T-helper 1 cell (primary cell): Measurements from ENCODE around the gene TIPARP.

Experiments used
- DNase-seq, 5 donors: peaks; one replicate each; pipeline ENCODE4 v3.0.0-alpha.2; 2012 to 2020
- total RNA-seq, 4 donors: gene quantifications; one replicate each; lab custom pipeline; 2026; lab: John Stamatoyannopoulos, UW

Gene TIPARP, protein sequence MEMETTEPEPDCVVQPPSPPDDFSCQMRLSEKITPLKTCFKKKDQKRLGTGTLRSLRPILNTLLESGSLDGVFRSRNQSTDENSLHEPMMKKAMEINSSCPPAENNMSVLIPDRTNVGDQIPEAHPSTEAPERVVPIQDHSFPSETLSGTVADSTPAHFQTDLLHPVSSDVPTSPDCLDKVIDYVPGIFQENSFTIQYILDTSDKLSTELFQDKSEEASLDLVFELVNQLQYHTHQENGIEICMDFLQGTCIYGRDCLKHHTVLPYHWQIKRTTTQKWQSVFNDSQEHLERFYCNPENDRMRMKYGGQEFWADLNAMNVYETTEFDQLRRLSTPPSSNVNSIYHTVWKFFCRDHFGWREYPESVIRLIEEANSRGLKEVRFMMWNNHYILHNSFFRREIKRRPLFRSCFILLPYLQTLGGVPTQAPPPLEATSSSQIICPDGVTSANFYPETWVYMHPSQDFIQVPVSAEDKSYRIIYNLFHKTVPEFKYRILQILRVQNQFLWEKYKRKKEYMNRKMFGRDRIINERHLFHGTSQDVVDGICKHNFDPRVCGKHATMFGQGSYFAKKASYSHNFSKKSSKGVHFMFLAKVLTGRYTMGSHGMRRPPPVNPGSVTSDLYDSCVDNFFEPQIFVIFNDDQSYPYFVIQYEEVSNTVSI
- 206 to 640 (median 323) reads per million in 4 donors for total RNA-seq

DNA sequence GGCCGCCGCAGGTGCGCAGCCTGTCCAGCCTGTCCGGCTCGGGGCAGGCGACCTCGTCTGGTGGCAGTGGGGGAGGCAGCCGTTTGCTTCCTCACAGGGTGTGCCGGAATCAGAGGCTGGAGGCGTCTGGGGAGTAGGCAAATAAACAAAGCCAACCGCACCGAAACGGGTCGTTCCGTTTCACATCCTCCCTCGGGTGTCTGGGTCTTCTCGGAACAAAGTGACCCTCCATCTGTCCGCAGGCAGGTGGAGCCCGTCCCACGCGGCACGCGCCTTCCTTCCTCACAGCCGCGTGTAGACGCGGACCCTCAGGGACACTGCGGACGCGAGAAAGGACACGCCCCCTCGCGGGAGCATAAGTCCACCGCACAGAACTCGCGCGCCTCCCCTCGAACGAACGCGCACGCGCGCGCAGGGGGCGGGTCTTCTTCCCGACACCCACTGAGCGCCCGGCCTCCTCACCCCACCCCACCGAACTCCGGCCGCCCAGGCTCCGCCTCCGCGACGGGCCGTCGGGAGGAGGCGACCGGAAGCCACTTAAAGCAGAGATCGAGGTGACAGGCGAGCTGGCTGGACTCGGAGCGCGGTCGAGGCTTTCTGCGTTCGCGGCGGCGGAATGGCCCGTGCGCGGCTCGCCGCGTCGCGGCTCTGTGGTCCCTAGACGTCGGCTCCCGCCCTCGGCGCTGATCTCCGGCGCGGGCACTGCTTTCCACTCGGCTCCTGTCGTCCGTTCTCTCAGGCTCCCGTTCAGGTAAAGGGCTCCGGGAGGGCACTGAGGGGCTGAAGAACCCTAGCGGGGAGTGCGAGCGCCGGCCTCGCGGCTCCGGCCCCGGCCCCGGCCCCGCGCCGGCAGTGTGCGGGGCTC is at the start of gene TIPARP:
Gene TIPARP (plus strand): TSS at position 545 of the 865 bp plus-strand sequence. CDS start 3,108 bp downstream, outside the sequence.
- DNase-seq, result peak; percentile 98 to 99 (median 98)

DNA sequence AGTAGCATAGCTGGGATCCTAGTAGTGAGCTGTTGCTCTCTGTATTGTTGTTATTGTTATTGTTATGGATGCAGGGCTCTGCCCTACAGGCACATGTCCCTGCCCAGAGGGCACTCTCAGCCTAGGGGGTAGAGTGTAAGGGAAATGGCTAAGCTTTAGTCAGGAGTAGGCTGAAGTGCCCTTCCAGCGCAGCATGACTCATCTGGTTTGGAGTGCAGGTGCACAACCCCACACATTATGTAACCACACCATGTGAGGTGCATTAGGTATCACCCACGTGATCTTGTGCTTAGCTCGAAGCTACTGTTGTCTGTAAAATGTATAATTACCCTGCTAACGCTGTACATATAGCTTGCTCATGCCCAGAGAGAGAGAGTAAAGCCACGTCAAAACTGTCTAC is 48.3 kb upstream of the TIPARP start:
- DNase-seq, result no peak

DNA sequence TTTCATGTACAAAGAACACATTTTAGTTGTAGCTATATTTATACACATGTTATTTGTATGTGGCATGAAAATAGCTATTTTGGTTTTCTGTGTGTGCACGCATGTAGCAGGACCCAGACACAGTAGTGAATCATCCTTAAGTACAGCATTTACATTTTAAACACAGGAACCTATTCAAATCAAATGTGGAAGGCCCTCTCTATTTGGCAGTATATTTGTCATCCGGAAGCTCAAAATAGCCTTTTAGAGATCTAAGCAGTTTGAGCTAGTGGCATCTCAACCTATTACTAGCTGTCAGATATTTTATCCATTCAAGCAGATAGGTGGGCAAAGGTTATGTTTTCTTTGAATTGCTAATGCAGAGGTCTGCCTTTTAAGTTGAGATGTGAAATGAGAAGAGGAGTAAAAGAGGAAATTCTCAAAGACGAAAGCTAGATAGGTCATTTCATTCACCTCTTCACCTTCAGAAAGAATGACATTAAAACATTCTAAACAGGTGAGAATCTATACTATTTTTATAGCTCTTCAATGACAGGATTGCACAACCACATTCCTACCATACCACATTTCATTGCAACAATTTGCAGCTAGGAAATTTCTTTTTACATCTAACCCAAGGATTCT is 46.3 kb upstream of the TIPARP start:
- no peak for DNase-seq

DNA sequence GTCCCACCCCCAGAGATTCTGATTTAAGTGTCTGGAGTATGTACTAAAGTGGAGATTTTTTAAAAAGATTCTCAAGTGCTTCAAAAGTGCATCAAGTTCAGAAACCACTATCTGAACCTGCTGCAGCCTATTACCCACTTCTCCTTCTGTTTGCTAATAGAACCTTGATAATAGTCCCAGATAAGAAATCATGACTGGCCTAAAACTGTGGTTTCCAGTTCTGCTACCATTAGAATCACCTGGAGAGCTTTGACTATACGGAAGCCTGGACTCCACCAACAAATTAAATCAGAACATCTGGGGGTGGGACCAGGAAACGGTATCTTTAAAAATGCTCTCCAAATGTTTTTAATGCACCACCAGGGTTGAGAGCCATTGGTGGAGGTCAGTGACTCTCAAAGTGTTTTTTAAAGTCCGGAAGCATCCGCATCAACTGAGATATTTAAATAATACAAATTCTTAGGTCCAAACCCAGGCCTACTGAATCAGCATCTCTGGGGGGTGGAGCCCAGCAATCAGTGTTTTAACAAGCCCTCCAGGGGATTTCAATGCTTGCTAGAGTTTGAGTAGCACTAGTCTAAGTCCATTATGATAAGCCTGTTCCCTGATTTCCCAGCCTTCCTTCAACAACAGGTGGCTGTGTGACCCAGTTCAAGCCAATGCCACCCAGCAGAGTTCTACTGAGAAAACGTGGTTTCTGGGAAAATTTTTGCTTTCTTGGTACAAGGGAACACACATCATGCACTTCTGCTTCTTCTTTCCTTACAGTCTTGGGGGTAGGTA is 45.4 kb upstream of the TIPARP start:
- DNase-seq, result no peak

DNA sequence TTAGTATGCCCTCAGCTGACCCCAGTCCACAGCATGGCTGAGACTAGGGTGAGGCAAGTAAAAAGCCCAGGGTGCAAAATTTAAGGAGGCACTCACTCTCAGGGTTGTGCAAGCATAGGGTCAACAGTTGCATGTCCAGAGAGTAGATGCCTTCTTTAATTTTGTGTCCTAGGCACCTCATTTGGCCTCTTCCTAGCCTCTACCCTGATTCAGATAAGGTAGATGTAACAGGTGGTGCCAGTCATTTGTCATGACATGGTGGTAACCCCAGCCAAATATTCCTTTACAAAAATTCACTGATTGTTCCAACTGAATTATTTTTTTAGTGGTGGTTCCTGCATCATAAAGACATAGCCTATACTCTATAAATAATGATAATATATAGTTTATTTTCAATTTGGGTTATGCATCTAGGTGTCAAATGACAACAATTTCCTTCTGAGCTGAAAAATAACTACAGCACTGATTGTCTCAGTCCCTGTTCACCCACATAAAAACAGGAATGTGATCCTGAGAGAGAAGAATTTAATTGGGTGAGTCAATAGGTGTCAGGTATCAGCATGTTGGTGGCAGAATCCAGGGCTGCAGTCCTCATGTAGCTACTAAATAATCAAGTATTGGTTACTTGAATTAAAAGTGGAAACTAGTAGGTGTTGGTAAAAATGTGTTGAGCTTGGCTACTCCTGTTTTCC is 44.2 kb upstream of the TIPARP start:
- no peak for DNase-seq

DNA sequence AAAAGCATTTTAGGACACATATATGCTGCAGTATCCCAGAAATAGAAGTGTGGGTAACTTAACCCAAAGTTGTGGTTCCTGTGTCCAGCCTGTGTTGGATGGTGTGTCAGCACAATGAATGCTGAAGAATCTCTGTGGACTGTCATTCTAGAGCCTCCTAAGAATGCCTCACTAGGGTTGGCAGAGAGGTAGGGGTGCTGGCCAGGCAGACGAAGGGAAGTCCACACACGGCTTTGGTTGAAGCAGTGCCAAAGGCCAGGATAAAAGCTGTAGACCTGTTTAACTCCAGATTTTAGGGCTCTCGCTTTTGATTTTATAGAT is 43.7 kb upstream of the TIPARP start:
- DNase-seq, result no peak

DNA sequence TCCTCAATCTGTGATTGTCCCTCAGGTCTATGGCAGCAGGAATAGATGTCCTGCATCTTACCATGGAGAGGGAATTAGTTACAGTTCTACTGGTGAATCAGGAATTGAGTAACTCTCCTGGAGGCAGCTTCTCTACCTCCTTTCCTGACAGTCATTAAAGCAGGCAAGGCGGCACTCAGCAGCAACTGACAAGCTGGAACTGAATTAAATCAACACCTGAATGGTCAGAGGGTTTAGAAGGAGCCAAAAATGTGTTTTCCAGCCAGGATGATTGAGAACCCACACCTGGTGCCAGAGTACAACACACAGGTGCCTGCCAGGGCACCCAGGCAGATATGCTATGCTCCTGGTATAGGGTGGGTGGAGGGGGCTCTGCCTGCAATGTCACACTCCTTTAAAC is 43.1 kb upstream of the TIPARP start:
- no peak for DNase-seq

DNA sequence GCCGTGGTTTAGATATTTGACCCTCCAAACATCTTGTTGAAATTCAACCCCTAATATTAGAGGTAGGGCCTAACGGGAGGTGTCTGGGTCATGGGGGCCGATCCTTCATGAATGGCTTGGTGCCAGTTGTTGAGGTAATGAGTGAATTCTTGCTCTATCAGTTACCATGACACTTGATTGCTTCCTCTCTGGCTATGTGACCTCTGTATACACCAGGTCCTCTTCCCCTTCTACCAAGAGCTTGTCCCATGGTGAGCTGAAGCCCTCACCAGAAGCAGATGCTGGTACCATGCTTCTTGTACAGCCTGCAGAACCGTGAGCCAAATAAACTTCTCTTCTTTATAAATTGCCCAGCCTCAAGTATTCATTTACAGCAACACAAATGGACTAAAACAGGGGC is 41.8 kb upstream of the TIPARP start:
- DNase-seq, result no peak

DNA sequence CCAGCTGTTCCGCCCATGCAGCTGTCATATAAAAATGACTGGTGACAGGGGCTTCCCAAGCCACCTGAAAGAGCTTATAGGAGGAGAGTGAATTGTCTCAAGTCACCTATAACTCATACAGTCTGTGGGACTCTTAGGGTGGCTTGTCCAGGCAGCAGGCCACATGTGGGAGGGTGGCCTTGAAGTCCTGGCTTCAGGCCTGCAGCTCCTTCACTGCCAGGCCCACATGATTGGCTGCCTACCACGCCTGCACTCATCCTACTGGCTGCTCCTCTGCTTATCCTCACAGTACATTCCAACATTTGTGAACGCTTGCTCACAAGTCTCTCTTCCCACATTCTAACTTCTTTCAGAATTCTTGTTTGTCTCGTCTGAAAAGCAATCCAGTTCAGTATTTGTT is 41.1 kb upstream of the TIPARP start:
- DNase-seq, result no peak

DNA sequence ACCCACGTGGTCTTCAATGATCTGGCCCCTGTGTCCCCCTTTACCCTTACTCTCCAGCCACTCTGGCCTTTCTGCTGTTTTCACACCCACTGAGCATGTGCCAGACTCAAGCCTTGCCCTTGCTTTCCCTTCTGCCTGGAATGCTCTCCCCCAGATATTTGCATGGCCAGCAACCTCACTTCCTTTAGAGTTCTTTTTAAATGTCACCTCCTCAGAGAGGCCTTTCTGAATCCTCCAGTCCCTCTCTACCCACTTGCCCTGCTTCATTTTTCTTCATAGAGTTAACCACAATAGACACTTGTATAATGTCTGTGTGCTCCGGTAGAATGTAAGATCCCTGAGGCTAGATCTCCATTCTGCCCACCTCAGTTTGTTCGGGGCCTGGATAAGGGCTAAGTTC is 39.4 kb upstream of the TIPARP start:
- DNase-seq, result no peak

DNA sequence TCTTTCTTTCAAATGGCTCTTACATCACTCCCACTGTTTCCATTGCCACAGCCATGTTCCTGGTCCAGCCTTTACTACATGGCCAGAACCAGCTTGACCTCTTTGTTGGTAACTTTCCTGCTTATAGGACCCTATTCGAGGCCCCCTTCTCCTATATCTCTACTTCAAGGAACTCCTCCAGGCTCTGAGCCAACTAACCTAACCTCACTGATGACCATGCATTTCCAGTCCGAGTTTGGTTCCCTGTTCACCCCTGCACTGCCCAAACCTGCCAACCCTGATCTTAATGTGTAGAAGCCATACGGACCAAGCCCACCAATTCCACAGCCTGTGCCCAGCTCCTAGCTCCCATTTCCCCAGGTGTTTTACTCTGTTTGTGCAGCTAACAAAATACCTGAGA is 38.4 kb upstream of the TIPARP start:
- no peak for DNase-seq

DNA sequence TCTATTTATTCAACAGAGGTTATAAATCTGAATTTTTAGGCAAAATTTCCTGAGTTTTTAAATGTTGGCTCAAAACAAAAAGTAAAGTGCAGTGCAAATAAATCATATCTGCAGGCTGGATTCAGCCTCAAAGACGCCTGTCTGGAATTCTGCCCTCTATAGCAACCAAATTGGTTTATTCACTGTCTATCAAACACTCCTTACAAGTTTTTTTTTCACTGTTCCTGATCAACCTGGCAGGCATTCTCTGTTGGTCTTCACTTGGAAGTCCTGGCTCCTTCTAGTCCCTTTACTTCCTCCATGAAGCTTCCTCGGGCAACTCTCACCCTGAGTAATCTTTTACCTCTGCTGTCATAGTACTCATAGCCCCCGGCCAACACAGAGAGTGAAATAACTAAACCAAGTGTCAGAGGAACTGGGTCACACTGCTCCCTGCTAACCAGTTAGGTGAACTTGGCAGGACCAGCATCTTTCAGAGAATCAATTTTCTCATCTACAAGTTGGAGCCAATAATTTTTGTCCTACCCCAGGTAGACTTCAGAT is 36.8 kb upstream of the TIPARP start:
- DNase-seq, result no peak

DNA sequence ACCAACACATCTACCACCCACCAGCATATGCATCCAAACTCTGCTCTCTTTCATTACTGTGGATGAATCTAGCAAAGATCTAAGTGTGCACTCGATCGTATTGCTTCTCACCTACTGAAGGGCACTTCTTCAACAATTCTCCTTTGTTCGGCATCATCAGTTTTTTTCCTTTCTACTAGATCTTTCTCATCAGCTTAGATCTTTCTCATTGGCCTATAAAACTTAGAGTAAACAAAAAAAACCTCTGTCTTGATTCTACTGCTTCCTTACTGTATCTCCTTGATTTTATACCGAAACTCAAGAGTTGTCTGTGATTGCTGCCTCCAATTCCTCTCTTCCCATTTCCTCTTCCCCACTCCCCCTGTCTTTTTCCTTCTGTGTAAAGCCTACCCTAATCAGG is 36.1 kb upstream of the TIPARP start:
- no peak for DNase-seq

DNA sequence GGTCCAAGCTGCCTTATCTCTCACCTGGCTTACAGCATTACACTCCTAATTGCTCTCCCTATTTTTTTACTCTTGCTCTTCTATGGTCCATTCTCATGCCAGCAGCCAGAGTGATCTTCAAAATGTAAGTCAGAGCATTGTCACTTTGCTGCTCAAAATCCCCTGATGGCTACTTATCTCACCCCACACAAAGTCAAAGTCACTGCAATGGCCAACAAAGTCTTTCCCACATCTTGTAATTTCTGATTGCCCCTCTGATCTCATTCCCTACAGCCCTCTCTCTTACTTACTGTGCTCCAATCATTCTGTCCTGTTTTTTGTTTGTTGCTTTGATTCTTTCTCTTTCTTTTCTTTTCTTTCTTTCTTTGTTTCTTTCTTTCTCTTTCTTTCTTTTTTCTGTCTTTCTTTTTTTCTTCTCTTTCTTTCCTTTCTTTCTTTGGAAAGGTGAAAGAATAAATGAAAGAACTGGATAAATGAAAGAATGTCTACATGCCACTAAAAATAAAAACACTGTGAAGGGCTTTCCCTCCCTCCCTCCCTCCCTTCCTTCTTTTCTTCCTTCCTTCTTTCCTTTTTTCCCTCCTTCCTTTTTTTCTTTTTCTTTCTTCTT is 34.9 kb upstream of the TIPARP start:
- no peak for DNase-seq

DNA sequence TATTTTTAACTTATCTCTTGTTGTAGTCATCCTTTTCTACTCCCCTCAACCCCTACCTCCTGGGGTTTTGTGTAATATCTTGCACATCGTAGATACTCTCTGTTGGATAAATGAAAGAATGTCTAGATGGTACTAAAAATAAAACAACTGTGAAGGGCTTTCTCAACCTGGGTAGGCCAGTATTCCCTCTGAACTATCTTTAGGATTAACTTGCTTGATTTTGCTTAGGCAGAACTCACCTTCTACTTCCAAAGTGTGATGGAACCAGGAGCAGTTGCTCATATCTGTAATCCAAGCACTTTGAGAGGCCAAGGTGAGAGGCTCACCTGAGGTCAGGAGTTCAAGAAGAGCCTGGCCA is 32.8 kb upstream of the TIPARP start:
- DNase-seq, result no peak

DNA sequence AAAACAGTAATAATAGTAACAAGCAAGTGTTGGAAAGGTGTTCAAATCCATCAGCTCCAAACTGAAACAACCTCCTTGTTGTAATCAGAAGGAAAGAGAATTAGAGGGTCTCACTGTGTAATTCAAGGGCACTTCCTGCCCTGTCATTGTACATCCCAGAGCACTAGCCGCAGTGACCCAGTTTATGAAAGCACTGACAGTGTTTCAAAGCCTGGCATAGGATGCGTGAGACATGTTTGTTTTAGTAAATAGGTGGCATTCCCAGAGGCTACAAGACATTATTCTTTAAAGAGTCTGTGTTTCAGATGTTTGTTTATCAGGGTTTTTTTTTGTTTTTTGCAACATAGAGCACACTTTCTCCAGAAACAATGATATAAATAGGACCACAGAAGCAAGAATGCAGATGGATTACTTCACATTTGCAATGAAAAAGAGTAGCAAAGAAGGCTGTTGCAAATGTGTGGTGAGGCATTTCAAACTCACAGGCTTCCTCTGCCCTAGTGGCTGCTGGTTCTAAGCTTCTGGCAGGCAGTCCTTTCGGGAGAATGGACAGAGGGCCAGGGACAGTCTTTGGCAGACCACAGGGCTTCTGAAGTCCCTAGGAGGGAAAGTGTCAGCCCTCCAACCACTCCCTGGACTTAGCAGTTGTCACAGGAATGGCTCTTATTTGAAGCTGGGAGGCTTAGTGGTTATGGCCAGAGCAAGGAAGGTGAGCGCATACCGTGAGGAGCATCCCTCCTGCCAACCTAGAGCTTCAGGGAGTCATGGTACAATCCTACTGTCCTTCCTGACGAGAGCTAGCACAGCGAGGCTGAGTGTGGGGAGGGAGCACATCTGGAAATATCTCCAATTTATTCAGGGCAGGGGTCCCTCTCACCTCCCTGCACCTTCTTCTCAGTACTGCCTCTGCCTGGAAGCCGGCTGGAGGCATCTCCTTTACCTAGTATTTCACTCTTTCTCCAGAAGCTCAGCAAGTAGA is 31.4 kb upstream of the TIPARP start:
- no peak for DNase-seq

DNA sequence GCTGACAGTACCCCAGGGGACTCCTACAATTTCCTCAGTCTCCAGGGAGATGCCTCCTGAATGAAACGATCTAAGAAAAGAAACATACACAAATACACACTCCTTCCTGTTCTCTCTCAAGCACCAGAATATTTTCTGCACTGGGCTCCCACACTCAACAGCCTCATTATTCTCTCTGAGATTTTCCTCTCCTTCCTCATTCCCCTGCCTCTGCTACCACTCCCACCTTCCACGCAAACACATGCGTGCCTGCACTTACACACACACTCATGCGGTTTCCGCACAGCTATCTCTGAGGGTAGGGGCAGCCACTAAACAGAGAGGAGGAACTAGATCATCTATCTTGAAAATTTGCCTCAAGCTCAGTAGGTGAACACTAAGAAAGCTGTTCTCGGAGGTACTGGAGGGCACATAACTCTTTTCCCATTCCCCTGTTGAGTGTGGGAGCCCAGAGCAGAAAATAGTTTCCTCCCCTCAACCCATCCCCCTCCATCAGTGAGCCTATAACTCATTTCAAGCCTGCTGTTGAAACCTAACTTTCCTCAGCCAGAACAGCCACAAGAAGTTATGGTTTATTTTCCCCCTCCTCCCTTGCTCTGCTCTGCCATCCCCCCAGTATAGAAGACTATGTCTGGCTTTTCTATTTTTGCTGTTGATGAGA is 30.5 kb upstream of the TIPARP start:
- peak in 2 of 5 donors; percentile 6 to 68 for DNase-seq

DNA sequence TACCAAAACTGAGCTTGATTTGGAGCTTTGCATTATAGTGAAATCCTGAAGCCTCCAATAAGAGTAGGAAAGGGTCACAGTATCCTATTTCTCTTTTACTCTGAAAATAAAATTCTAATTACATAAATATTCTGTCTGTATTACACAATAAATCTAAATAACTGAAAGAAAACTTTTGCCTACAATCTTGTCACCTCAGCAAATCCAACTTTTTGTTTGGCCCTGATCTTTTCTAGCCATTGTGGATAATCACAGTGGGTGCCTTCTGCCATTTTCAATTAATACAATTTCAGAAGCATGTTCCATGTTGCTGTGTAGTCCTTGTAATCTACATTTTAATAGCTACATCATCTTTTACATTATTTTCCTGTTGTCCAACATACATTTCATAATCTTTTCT is 29.4 kb upstream of the TIPARP start:
- DNase-seq, result no peak

DNA sequence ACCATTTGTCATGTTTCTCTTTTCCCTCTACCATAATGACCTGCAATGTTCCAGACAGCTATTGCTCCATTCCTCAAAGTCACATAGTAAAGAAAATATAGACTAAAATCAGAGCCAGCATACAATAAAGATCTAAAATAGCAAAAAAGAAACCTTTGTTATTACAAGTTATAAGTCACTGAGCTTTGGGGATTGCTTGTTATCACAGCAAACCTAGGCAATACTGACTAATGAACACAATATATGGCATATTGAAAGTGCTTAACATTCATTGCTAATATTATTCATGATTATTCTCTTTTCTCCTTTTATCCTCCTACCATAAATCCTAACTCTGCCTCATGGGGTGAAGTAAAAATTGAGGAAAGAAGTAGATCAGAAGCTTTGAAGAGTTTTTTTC is 27.4 kb upstream of the TIPARP start:
- DNase-seq, result no peak
